ENCODE results near the gene MTRFR. TPM values are rescaled to one million over a fixed set of nuclear protein-coding genes. Genes with fewer than 3 reads are reported as not detected.

MTRFR gene
- total RNA-seq, 1 experiment from 2014 or later, result 21.9 TPM

DNA sequence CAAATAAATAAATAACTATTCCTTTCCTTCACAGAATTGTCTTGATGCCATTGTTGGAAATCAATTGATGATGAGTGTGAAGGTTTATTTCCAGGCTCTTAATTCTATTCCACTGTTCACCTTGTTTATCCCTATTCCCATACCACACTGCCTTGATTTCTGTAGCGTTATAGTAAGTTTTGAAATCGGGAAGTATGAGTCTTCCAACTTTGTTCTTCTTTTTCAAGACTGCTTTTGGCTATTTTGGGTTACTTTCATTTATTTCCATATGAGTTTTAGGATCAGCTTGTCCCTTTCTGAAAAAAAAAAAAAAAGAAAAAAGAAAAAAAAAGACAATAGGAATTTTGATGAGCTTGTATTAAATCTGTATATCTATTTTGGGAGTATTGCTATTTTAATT, 47.7 kb downstream of the MTRFR start:
- no peak for TF ChIP-seq EZH2 (IDR thresholded peaks at IDR 0.05; ENCODE audit: borderline replicate concordance, low read depth, low read length, poor library complexity, severe bottlenecking)
- TF ChIP-seq, protein P1, sequence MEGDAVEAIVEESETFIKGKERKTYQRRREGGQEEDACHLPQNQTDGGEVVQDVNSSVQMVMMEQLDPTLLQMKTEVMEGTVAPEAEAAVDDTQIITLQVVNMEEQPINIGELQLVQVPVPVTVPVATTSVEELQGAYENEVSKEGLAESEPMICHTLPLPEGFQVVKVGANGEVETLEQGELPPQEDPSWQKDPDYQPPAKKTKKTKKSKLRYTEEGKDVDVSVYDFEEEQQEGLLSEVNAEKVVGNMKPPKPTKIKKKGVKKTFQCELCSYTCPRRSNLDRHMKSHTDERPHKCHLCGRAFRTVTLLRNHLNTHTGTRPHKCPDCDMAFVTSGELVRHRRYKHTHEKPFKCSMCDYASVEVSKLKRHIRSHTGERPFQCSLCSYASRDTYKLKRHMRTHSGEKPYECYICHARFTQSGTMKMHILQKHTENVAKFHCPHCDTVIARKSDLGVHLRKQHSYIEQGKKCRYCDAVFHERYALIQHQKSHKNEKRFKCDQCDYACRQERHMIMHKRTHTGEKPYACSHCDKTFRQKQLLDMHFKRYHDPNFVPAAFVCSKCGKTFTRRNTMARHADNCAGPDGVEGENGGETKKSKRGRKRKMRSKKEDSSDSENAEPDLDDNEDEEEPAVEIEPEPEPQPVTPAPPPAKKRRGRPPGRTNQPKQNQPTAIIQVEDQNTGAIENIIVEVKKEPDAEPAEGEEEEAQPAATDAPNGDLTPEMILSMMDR (conservative IDR thresholded peaks at IDR 0.05; ENCODE audit: low read depth, low read length), result no peak
- Histone ChIP-seq H3K9me3 (ENCODE audit: low read depth, low read length, poor library complexity, severe bottlenecking) (no peaks in the 10 kb centered on the region), H3K4me1 (ENCODE audit: insufficient read depth, low read length, poor library complexity, severe bottlenecking) (no peaks in the 10 kb centered on the region), H3K27me3 (replicated peaks; ENCODE audit: insufficient read depth, low read depth, low read length, poor library complexity) (no peaks in the 10 kb centered on the region), H3K27ac (ENCODE audit: low read depth, low read length, poor library complexity, severe bottlenecking) (no peak overlapping the region), H3K4me3 (ENCODE audit: low read depth, low read length, poor library complexity, severe bottlenecking) (no peak overlapping the region), H3K36me3 (ENCODE audit: insufficient read depth, low read length, poor library complexity, severe bottlenecking) (no peaks in the 10 kb centered on the region)
- ChIA-PET POLR2A (ENCODE audit: low non-redundant PET) (no interaction called here), CTCF (interaction anchor here (0.7 kb wide), 1 partner anchor 474 kb away, joined by 3 read pairs; no protein-coding TSS in a partner anchor)
- intact Hi-C loops (cut with micrococcal nuclease; ENCODE audit: unreplicated experiment), result no loop called here
- no peak for DNase-seq (ENCODE audit: low spot score)
- no TSS peak for BruUV-seq (replicated peaks)

DNA sequence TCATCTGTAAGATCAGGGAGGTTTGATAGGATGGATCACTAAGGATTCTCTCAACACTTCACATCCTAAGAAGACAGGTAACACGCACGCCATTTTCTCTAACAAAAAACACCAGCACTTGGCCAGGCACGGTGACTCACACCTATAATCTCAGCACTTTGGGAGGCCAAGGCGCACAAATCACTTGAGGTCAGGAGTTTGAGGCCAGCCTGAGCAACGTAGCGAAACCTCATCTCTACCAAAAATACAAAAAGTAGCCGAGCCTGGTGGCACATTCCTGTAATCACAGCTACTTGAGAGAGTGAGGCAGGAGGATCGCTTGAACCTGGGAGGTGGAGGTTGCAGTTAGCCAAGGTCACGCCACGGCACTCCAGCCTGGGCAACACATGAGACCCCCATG, 48.9 kb downstream of the MTRFR start:
- no peak overlapping the region for H3K27ac ChIP-seq (ENCODE audit: low read depth, low read length, poor library complexity, severe bottlenecking)
- no peak overlapping the region for H3K4me3 ChIP-seq (ENCODE audit: low read depth, low read length, poor library complexity, severe bottlenecking)
- TF ChIP-seq, protein P1 (conservative IDR thresholded peaks at IDR 0.05; ENCODE audit: low read depth, low read length), result no peak
- TF ChIP-seq EZH2 (IDR thresholded peaks at IDR 0.05; ENCODE audit: borderline replicate concordance, low read depth, low read length, poor library complexity, severe bottlenecking), result no peak
- ChIA-PET POLR2A (ENCODE audit: low non-redundant PET) (no interaction called here), CTCF (interaction anchor here (0.7 kb wide), 1 partner anchor 63 kb away, joined by 3 read pairs; no protein-coding TSS in a partner anchor)
- intact Hi-C loops (cut with micrococcal nuclease; ENCODE audit: unreplicated experiment), result no loop called here
- no peak for DNase-seq (ENCODE audit: low spot score)
- no peaks in the 10 kb centered on the region for H3K27me3 ChIP-seq (replicated peaks; ENCODE audit: insufficient read depth, low read depth, low read length, poor library complexity)
- no peaks in the 10 kb centered on the region for H3K9me3 ChIP-seq (ENCODE audit: low read depth, low read length, poor library complexity, severe bottlenecking)
- H3K36me3 ChIP-seq (ENCODE audit: insufficient read depth, low read length, poor library complexity, severe bottlenecking), result no peaks in the 10 kb centered on the region
- no peaks in the 10 kb centered on the region for H3K4me1 ChIP-seq (ENCODE audit: insufficient read depth, low read length, poor library complexity, severe bottlenecking)
- no TSS peak for BruUV-seq (replicated peaks)

DNA sequence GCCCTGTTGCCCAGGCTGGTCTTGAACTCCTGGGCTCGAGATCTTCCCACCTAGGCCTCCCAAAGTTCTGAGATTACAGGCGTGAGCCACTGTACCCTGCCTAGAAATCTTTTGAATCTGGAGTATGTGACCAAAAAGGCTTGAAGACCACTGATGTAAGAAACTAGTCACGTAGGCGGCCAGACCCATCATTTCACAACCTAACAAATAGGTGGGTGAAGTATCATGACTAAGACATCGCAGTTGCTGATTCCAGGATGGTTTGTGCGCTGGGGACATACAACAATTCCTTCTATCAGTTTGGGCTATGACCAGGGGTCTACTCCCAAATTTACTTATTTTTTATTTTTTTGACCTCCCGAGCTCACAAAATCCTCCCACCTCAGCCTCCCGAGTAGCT, 50.2 kb downstream of the MTRFR start:
- no TSS peak for BruUV-seq (replicated peaks)
- TF ChIP-seq, protein P1 (conservative IDR thresholded peaks at IDR 0.05; ENCODE audit: low read depth, low read length), result no peak
- no peak for TF ChIP-seq EZH2 (IDR thresholded peaks at IDR 0.05; ENCODE audit: borderline replicate concordance, low read depth, low read length, poor library complexity, severe bottlenecking)
- H3K4me1 ChIP-seq (ENCODE audit: insufficient read depth, low read length, poor library complexity, severe bottlenecking), result no peaks in the 10 kb centered on the region
- CTCF ChIA-PET, result no interaction called here
- no peak for DNase-seq (ENCODE audit: low spot score)
- H3K27me3 ChIP-seq (replicated peaks; ENCODE audit: insufficient read depth, low read depth, low read length, poor library complexity), result no peaks in the 10 kb centered on the region
- no peak overlapping the region for H3K27ac ChIP-seq (ENCODE audit: low read depth, low read length, poor library complexity, severe bottlenecking)
- POLR2A ChIA-PET (ENCODE audit: low non-redundant PET), result interaction anchor here (0.6 kb wide), 1 partner anchor 1690 kb away, joined by 9 read pairs; no protein-coding TSS in a partner anchor
- intact Hi-C loops (cut with micrococcal nuclease; ENCODE audit: unreplicated experiment), result no loop called here
- no peaks in the 10 kb centered on the region for H3K36me3 ChIP-seq (ENCODE audit: insufficient read depth, low read length, poor library complexity, severe bottlenecking)
- no peaks in the 10 kb centered on the region for H3K9me3 ChIP-seq (ENCODE audit: low read depth, low read length, poor library complexity, severe bottlenecking)
- no peak overlapping the region for H3K4me3 ChIP-seq (ENCODE audit: low read depth, low read length, poor library complexity, severe bottlenecking)

Measured in A673 (cell line).